H1 (cell line): Measurements from ENCODE around the gene NACA. TPM values are rescaled to one million over a fixed set of nuclear protein-coding genes. Genes with fewer than 3 reads are reported as not detected.

ENCODE experiments used
- polyA plus RNA-seq, 7 experiments: library from polyadenylated mRNA; depleted of rRNA in 3 of 7; stranded (reverse) in 5 of 7; unstranded in 2 of 7; fragments of >200 nt in 5 of 7; fragments of 200-250 nt in 2 of 7; gene quantifications; 1 replicate in 5 of 7; 2 replicates in 1 of 7; 4 replicates in 1 of 7; pipeline versions ENCODE4 v1.2.1 to v1.2.3, GENCODE V29; 2011 to 2013; ENCODE audit warnings: missing spikeins in 2 of 7, mixed read lengths in 2 of 7
- small RNA-seq: library from polyadenylated mRNA; stranded (forward); fragments of <200 nt; extraction: miRNeasy Mini kit (QIAGEN cat#:217004); gene quantifications from one replicate; pipeline ENCODE3, GENCODE V24; 2013; ENCODE audit not compliant: insufficient read depth
- total RNA-seq: library from RNA; stranded (reverse); fragmentation: NEBNext Ultra II Directional; extraction: Animal tissue kit (Norgen Biotek cat#: 25700); gene quantifications from 2 replicates; pipeline ENCODE4 v1.2.1, GENCODE V29; 2021

Gene NACA
- total and polyA plus RNA-seq, 2 of the 8 experiments (the other 6 are each of a cell fraction or from before 2014, with no cell fraction given) = 511 to 1,063 TPM

Small RNA genes within 50 kb of the gene (small RNA-seq; reads per million reads assigned to genes)
- gene RN7SL809P = not detected

Other genes starting within 250 kb of the NACA start
- gene GLS2, start 237.1 kb downstream of the NACA start, total RNA-seq = 14.5 and 16.9 TPM in 2 replicates
- gene GLS2, start 237.1 kb downstream of the NACA start, polyA plus RNA-seq (2011; rRNA removed) = 20.1 and 22.5 TPM in 2 replicates
- 25.5 and 31.3 TPM in 2 replicates for gene RBMS2, start 203.5 kb downstream of the NACA start, total RNA-seq
- gene RBMS2, start 203.5 kb downstream of the NACA start, polyA plus RNA-seq (2011; rRNA removed) = 9.6 TPM in 2 replicates
- 110 TPM in 2 replicates for gene BAZ2A, start 95.0 kb downstream of the NACA start, total RNA-seq
- 52.0 and 70.9 TPM in 2 replicates for gene BAZ2A, start 95.0 kb downstream of the NACA start, polyA plus RNA-seq (2011; rRNA removed)
- 900 and 930 TPM in 2 replicates for gene ATP5F1B, start 79.3 kb downstream of the NACA start, total RNA-seq
- 1,127 and 1,522 TPM in 2 replicates for gene ATP5F1B, start 79.3 kb downstream of the NACA start, polyA plus RNA-seq (2011; rRNA removed)
- 453 and 464 TPM in 2 replicates for gene PTGES3, start 37.0 kb downstream of the NACA start, total RNA-seq
- gene PTGES3, start 37.0 kb downstream of the NACA start, polyA plus RNA-seq (2011; rRNA removed) = 62.2 and 111 TPM in 2 replicates
- gene PRIM1, start 27.0 kb upstream of the NACA start, total RNA-seq = 52.4 and 57.9 TPM in 2 replicates
- 38.6 and 61.9 TPM in 2 replicates for gene PRIM1, start 27.0 kb upstream of the NACA start, polyA plus RNA-seq (2011; rRNA removed)
- 4.2 and 4.9 TPM in 2 replicates for gene HSD17B6, start 38.0 kb upstream of the NACA start, total RNA-seq
- gene HSD17B6, start 38.0 kb upstream of the NACA start, polyA plus RNA-seq (2011; rRNA removed) = 2.2 and 4.1 TPM in 2 replicates
- gene SDR9C7, start 209.1 kb upstream of the NACA start, total RNA-seq = not detected in 2 replicates
- gene SDR9C7, start 209.1 kb upstream of the NACA start, polyA plus RNA-seq (2011; rRNA removed) = 0.11 TPM in 1 of 2 replicates, not detected in the other
- gene RDH16, start 232.3 kb upstream of the NACA start, total RNA-seq = 0.30 and 0.46 TPM in 2 replicates
- 0.79 and 0.93 TPM in 2 replicates for gene RDH16, start 232.3 kb upstream of the NACA start, polyA plus RNA-seq (2011; rRNA removed)